Panc1 (cell line): Measurements from ENCODE around the gene LRRFIP1. TPM values are rescaled to one million over a fixed set of nuclear protein-coding genes. Genes with fewer than 3 reads are reported as not detected.

ENCODE experiments used
- ATAC-seq: fragments of 200-7000 bp; cut with Tn5 transposase; 2 replicates; pipeline ENCODE4 v1.9.1; 2020; ENCODE audit warnings: mild to moderate bottlenecking, moderate library complexity
- BruUV-seq: library from RNA; stranded (reverse); fragments of 400-500 nt; replicated peaks from 2 replicates; lab custom pipeline; 2021; lab: Mats Ljungman, UMichigan
- CTCF ChIA-PET: fragments of 300-600 bp; sonication (Branson Sonifier 250); formaldehyde crosslinking; loops from one replicate; lab custom pipeline; 2022; ENCODE audit warnings: antibody characterized with exemption; lab: Charles Lee
- POLR2A ChIA-PET: fragments of 300-600 bp; sonication (Branson Sonifier 250); formaldehyde crosslinking; loops from one replicate; lab custom pipeline; 2022; ENCODE audit warnings: antibody characterized with exemption; lab: Charles Lee
- DNase-seq: peaks from one replicate; pipeline ENCODE4 v3.0.0-alpha.2; 2010; ENCODE audit warnings: low read depth, low spot score
- H3K27ac ChIP-seq: 2 replicates; pipeline ENCODE4 v1.5.1; 2011; ENCODE audit warnings: mild to moderate bottlenecking, low read length, inconsistent platforms
- H3K27me3 ChIP-seq: fragments of 200-500 bp; sonication (Bioruptor generic); 2 replicates; pipeline ENCODE4 v1.6.0; 2014; ENCODE audit warnings: low read length, inconsistent platforms; ENCODE audit not compliant: control insufficient read depth, insufficient read depth
- H3K36me3 ChIP-seq: fragments of 200-500 bp; sonication (Bioruptor generic); 2 replicates; pipeline ENCODE4 v1.5.1; 2014; ENCODE audit warnings: inconsistent platforms, mild to moderate bottlenecking, low read length, moderate library complexity; ENCODE audit not compliant: control insufficient read depth, insufficient read depth
- H3K4me1 ChIP-seq: 2 replicates; pipeline ENCODE4 v1.5.1; 2011; ENCODE audit warnings: inconsistent platforms, mild to moderate bottlenecking, low read length, moderate library complexity; ENCODE audit not compliant: control insufficient read depth, insufficient read depth
- H3K4me3 ChIP-seq, 2 experiments: 2 replicates each; pipeline ENCODE4 v1.5.1; 2011 to 2012; ENCODE audit warnings: low read depth in 2 of 2, low read length in 2 of 2, mild to moderate bottlenecking in 2 of 2, inconsistent platforms in 1 of 2, moderate library complexity in 1 of 2
- H3K9me3 ChIP-seq: fragments of 200-500 bp; sonication (Bioruptor generic); 2 replicates; pipeline ENCODE4 v1.5.1; 2014; ENCODE audit warnings: low read depth, mild to moderate bottlenecking, inconsistent platforms, low read length, moderate library complexity; ENCODE audit not compliant: control insufficient read depth, insufficient read depth
- POLR2AphosphoS5 ChIP-seq: IDR thresholded peaks from 2 replicates; pipeline ENCODE4 v1.6.1; 2012; ENCODE audit warnings: mild to moderate bottlenecking, low read depth, low read length, moderate library complexity
- SIN3A ChIP-seq: IDR thresholded peaks from 2 replicates; pipeline ENCODE4 v1.6.1; 2012; ENCODE audit warnings: low read depth, mild to moderate bottlenecking, low read length, moderate library complexity, borderline replicate concordance; ENCODE audit not compliant: insufficient read depth
- TCF7L2 ChIP-seq: IDR thresholded peaks from 2 replicates; pipeline ENCODE4 v1.6.1; 2011; ENCODE audit warnings: mild to moderate bottlenecking, low read depth, low read length, inconsistent platforms
- in situ Hi-C: cut with HindIII; loops from 2 replicates; pipeline ENCODE4 v1.10.0; 2016; ENCODE audit warnings: low sequenced_read_pairs, low pct_unique_long_range_greater_than_20kb
- intact Hi-C: fragments of 100-400 bp; cut with micrococcal nuclease; formaldehyde crosslinking; loops from one replicate; pipeline ENCODE4 v1.10.0; 2022; ENCODE audit not compliant: unreplicated experiment
- total RNA-seq: library from RNA; stranded (reverse); gene quantifications from one replicate; pipeline ENCODE4 v1.2.1, GENCODE V29; 2021; ENCODE audit not compliant: unreplicated experiment
- TF ChIP-seq, protein P1 (sequence below): fragments of 450-650 bp; IDR thresholded peaks from 2 replicates; pipeline ENCODE4 v1.5.1; 2017; ENCODE audit warnings: mild to moderate bottlenecking
- TF ChIP-seq, protein P2 (sequence below), 2 experiments: IDR thresholded peaks; 2 replicates each; pipeline ENCODE4 v1.6.1; 2011 to 2012; ENCODE audit warnings: low read depth in 2 of 2, control low read depth in 1 of 2, low read length in 1 of 2, mild to moderate bottlenecking in 1 of 2, moderate library complexity in 1 of 2; ENCODE audit not compliant: insufficient read depth in 1 of 2

Gene LRRFIP1
- total RNA-seq, 1 experiment from 2014 or later = 121 TPM

DNA sequence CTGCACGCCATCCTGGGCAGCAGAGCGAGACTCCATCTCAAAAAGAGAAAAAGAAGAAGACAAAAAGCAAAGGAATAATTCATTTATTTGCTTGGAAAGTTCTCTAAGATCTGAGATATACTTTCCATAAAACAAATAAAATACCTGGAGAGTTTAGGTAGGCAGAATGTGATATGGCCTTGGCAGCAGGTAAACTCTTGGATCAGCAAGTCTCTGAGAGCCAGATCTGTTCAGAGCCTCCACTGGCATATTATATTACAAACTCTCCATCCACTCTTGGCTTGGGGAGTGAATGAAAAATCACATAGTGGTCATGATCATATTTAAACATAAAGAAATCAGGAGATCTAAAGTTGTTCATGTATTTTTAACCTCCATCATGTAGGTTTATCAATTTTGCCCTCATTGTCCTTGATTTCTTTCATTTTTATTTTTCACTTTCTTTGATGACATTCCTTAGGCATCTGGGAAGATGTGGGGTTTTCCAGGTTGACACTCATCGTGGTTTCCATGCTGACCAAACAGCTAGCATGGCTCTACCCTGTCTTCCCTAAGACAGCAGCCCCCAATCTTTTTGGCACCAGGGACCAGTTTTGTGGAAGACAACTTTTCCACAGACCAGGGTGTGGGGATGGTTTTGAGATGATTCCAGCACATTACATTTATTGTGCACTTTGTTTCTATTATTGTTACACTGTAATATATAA, 10.2 kb downstream of the LRRFIP1 start:
- H3K27ac ChIP-seq = no peak overlapping the region
- in situ Hi-C loops = no loop called here

DNA sequence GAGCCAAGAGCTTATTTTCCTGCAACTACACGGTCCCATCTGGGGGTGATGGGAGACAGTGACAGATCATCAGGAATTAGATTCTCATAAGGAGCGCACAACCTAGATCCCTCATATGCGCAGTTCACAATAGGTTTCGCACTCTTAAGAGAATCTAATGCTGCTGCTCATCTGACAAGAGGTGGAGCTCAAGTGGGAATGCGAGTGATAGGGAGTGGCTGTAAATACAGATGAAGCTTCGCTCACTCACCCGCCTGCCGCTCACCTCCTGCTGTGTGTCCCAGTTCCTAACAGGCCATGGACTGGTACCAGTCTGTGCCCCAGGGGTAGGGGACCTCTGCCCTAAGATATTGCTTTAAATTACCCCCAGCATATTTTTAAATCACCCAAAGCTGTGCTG, 10.8 kb downstream of the LRRFIP1 start:
- ATAC-seq = no peak
- H3K27me3 ChIP-seq = no peaks in the 10 kb centered on the region
- H3K4me1 ChIP-seq = no peaks in the 10 kb centered on the region
- in situ Hi-C loops (no loop called here), intact Hi-C loops (no loop called here)
- no TSS peak for BruUV-seq
- no peak for DNase-seq
- no peak overlapping the region for H3K4me3 ChIP-seq
- no peak overlapping the region for H3K27ac ChIP-seq
- no peaks in the 10 kb centered on the region for H3K36me3 ChIP-seq
- TF ChIP-seq SIN3A (no peak), POLR2AphosphoS5 (no peak), TCF7L2 (no peak)
- TF ChIP-seq, protein P1, sequence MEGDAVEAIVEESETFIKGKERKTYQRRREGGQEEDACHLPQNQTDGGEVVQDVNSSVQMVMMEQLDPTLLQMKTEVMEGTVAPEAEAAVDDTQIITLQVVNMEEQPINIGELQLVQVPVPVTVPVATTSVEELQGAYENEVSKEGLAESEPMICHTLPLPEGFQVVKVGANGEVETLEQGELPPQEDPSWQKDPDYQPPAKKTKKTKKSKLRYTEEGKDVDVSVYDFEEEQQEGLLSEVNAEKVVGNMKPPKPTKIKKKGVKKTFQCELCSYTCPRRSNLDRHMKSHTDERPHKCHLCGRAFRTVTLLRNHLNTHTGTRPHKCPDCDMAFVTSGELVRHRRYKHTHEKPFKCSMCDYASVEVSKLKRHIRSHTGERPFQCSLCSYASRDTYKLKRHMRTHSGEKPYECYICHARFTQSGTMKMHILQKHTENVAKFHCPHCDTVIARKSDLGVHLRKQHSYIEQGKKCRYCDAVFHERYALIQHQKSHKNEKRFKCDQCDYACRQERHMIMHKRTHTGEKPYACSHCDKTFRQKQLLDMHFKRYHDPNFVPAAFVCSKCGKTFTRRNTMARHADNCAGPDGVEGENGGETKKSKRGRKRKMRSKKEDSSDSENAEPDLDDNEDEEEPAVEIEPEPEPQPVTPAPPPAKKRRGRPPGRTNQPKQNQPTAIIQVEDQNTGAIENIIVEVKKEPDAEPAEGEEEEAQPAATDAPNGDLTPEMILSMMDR = no peak
- ChIA-PET CTCF (interaction anchor here (0.6 kb wide), 1 partner anchor 95 kb away, joined by 3 read pairs; no protein-coding TSS in a partner anchor), POLR2A (no interaction called here)
- H3K9me3 ChIP-seq = no peaks in the 10 kb centered on the region

More for the DNA sequence above, 10.2 kb downstream of the LRRFIP1 start:
- Histone ChIP-seq H3K9me3 (no peaks in the 10 kb centered on the region), H3K4me3 (no peak overlapping the region), H3K27me3 (no peaks in the 10 kb centered on the region), H3K36me3 (no peaks in the 10 kb centered on the region), H3K4me1 (no peaks in the 10 kb centered on the region)
- ATAC-seq (no peak), DNase-seq (no peak)
- intact Hi-C loops = no loop called here
- CTCF ChIA-PET = interaction anchor here (0.6 kb wide), 1 partner anchor 96 kb away, joined by 3 read pairs; no protein-coding TSS in a partner anchor
- TF ChIP-seq, protein P1 = no peak
- TF ChIP-seq TCF7L2 (no peak), SIN3A (no peak), POLR2AphosphoS5 (no peak)
- TF ChIP-seq, protein P2, sequence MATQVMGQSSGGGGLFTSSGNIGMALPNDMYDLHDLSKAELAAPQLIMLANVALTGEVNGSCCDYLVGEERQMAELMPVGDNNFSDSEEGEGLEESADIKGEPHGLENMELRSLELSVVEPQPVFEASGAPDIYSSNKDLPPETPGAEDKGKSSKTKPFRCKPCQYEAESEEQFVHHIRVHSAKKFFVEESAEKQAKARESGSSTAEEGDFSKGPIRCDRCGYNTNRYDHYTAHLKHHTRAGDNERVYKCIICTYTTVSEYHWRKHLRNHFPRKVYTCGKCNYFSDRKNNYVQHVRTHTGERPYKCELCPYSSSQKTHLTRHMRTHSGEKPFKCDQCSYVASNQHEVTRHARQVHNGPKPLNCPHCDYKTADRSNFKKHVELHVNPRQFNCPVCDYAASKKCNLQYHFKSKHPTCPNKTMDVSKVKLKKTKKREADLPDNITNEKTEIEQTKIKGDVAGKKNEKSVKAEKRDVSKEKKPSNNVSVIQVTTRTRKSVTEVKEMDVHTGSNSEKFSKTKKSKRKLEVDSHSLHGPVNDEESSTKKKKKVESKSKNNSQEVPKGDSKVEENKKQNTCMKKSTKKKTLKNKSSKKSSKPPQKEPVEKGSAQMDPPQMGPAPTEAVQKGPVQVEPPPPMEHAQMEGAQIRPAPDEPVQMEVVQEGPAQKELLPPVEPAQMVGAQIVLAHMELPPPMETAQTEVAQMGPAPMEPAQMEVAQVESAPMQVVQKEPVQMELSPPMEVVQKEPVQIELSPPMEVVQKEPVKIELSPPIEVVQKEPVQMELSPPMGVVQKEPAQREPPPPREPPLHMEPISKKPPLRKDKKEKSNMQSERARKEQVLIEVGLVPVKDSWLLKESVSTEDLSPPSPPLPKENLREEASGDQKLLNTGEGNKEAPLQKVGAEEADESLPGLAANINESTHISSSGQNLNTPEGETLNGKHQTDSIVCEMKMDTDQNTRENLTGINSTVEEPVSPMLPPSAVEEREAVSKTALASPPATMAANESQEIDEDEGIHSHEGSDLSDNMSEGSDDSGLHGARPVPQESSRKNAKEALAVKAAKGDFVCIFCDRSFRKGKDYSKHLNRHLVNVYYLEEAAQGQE (IDR thresholded peaks at IDR 0.05; ENCODE audit: insufficient read depth in 1 of 2, low read depth in 2 of 2, low read length in 1 of 2) = no peak
- POLR2A ChIA-PET = no interaction called here
- BruUV-seq = no TSS peak
